PC-9 (cell line): ENCODE results near the gene ZNF468. TPM values are rescaled to one million over a fixed set of nuclear protein-coding genes. Genes with fewer than 3 reads are reported as not detected.

ENCODE experiments used
- BruUV-seq: library from RNA; stranded (reverse); fragments of 400-500 nt; replicated peaks from 2 replicates; lab custom pipeline; 2021; lab: Mats Ljungman, UMichigan
- CTCF ChIA-PET: fragments of 300-600 bp; sonication (Branson Sonifier 250); formaldehyde crosslinking; loops from one replicate; lab custom pipeline; 2022; ENCODE audit warnings: antibody characterized with exemption; lab: Charles Lee
- POLR2A ChIA-PET: fragments of 300-600 bp; sonication (Branson Sonifier 250); formaldehyde crosslinking; loops from one replicate; lab custom pipeline; 2022; ENCODE audit warnings: antibody characterized with exemption; ENCODE audit not compliant: unreplicated experiment; lab: Charles Lee
- DNase-seq, 2 experiments: peaks; one replicate each; pipeline versions ENCODE4 v3.0.0 to v3.0.0-alpha.2; 2015 to 2022; ENCODE audit warnings: mixed read lengths in 1 of 2
- H2AFZ ChIP-seq: fragments of 200-600 bp; sonication (generic); 2 replicates; pipeline ENCODE4 v1.8.1; 2017; ENCODE audit warnings: antibody characterized with exemption
- H3F3A ChIP-seq: fragments of 200-600 bp; sonication (generic); 2 replicates; pipeline ENCODE4 v1.8.1; 2017; ENCODE audit warnings: antibody characterized with exemption, mild to moderate bottlenecking, low read depth; ENCODE audit not compliant: insufficient read depth
- H3K27ac ChIP-seq: fragments of 200-600 bp; sonication (generic); 2 replicates; pipeline ENCODE4 v1.6.1; 2016; ENCODE audit warnings: mixed run types
- H3K27me3 ChIP-seq: fragments of 200-600 bp; sonication (generic); 2 replicates; pipeline ENCODE4 v1.6.1; 2016; ENCODE audit warnings: low read depth, mixed run types; ENCODE audit not compliant: insufficient read depth
- H3K36me3 ChIP-seq: fragments of 200-600 bp; sonication (generic); 2 replicates; pipeline ENCODE4 v1.6.1; 2016; ENCODE audit warnings: low read depth, mixed run types
- H3K4me1 ChIP-seq: fragments of 200-600 bp; sonication (generic); replicated peaks from 2 replicates; pipeline ENCODE4 v1.6.1; 2016; ENCODE audit warnings: mixed run types; ENCODE audit not compliant: insufficient read depth
- H3K4me2 ChIP-seq: fragments of 200-600 bp; sonication (generic); 2 replicates; pipeline ENCODE4 v1.6.1; 2017; ENCODE audit warnings: mixed run types
- H3K4me3 ChIP-seq: fragments of 200-600 bp; sonication (generic); 2 replicates; pipeline ENCODE4 v1.6.1; 2016; ENCODE audit warnings: mixed run types
- H3K79me2 ChIP-seq: fragments of 200-600 bp; sonication (generic); 2 replicates; pipeline ENCODE4 v1.6.1; 2017; ENCODE audit warnings: low read depth, mixed run types
- H3K9me2 ChIP-seq: fragments of 200-600 bp; sonication (generic); 2 replicates; pipeline ENCODE4 v1.8.1; 2017; ENCODE audit warnings: mild to moderate bottlenecking; ENCODE audit not compliant: insufficient read depth
- H3K9me3 ChIP-seq: fragments of 200-600 bp; sonication (generic); 2 replicates; pipeline ENCODE4 v1.8.1; 2016; ENCODE audit warnings: low read depth; ENCODE audit not compliant: insufficient read depth
- H4K20me1 ChIP-seq: fragments of 200-600 bp; sonication (generic); 2 replicates; pipeline ENCODE4 v1.8.1; 2017; ENCODE audit not compliant: insufficient read depth
- CTCF ChIP-seq: fragments of 200-600 bp; sonication (generic); conservative IDR thresholded peaks from 2 replicates; pipeline ENCODE4 v1.6.1; 2017; ENCODE audit warnings: mixed run types, antibody characterized with exemption, mild to moderate bottlenecking, moderate library complexity
- EZH2 ChIP-seq: fragments of 200-600 bp; sonication (generic); IDR thresholded peaks from 2 replicates; pipeline ENCODE4 v1.8.0; 2017; ENCODE audit warnings: antibody characterized with exemption, low read depth
- intact Hi-C: fragments of 100-400 bp; cut with micrococcal nuclease; formaldehyde crosslinking; loops from one replicate; pipeline ENCODE4 v1.10.0; 2022; ENCODE audit not compliant: unreplicated experiment
- total RNA-seq: library from RNA; stranded (reverse); gene quantifications from 2 replicates; pipeline ENCODE4 v1.2.3, GENCODE V29; 2021

Gene ZNF468
- total RNA-seq, 1 experiment from 2014 or later, result 29.0 TPM

- TF ChIP-seq CTCF (no peak), EZH2 (no peak)
- DNase-seq, result no peak
Observed at GRCh38 chr19:52891336-52891735, 33.9 kb upstream of the ZNF468 start.

GRCh38 chr19:52889931-52890330 is 32.5 kb upstream of the ZNF468 start:
- ChIA-PET POLR2A (no interaction called here), CTCF (no interaction called here)
- TF ChIP-seq CTCF, result no peak
- no peak for TF ChIP-seq EZH2
- Histone ChIP-seq H4K20me1 (no peaks in the 10 kb centered on the region), H3K4me2 (no peak overlapping the region), H3K27ac (no peak overlapping the region), H2AFZ (no peak overlapping the region), H3K4me3 (no peak overlapping the region), H3K4me1 (no peaks in the 10 kb centered on the region), H3K79me2 (peaks cover 13% of the 10 kb centered on the region), H3K9me2 (no peaks in the 10 kb centered on the region), H3K36me3 (peaks cover 58% of the 10 kb centered on the region), H3F3A (no peaks in the 10 kb centered on the region), H3K9me3 (peaks cover 23% of the 10 kb centered on the region), H3K27me3 (no peaks in the 10 kb centered on the region)
- no peak for DNase-seq
- intact Hi-C loops, result no loop called here
- BruUV-seq, result no TSS peak

More at GRCh38 chr19:52891336-52891735, 33.9 kb upstream of the ZNF468 start:
- H3K27ac ChIP-seq, result no peak overlapping the region
- peaks cover 25% of the 10 kb centered on the region for H3K79me2 ChIP-seq
- no peak overlapping the region for H2AFZ ChIP-seq
- BruUV-seq, result no TSS peak
- no peaks in the 10 kb centered on the region for H3K27me3 ChIP-seq
- peaks cover under 1% of the 10 kb centered on the region; the same call in 1 of the 2 replicates for H3F3A ChIP-seq
- intact Hi-C loops, result no loop called here
- H3K36me3 ChIP-seq, result peaks cover 56% of the 10 kb centered on the region
- no peak overlapping the region for H3K4me3 ChIP-seq
- H3K9me3 ChIP-seq, result peaks cover 24% of the 10 kb centered on the region
- ChIA-PET CTCF (no interaction called here), POLR2A (no interaction called here)
- no peaks in the 10 kb centered on the region for H3K9me2 ChIP-seq
- H3K4me1 ChIP-seq, result peaks cover 5% of the 10 kb centered on the region; the same call in 1 of the 2 replicates
- H4K20me1 ChIP-seq, result no peaks in the 10 kb centered on the region
- no peak overlapping the region for H3K4me2 ChIP-seq

- BruUV-seq, result no TSS peak
- Histone ChIP-seq H3K27me3 (no peaks in the 10 kb centered on the region), H3K9me2 (no peaks in the 10 kb centered on the region), H3K27ac (no peak overlapping the region), H4K20me1 (no peaks in the 10 kb centered on the region), H3K4me1 (no peaks in the 10 kb centered on the region), H2AFZ (no peak overlapping the region), H3K9me3 (peaks cover 24% of the 10 kb centered on the region), H3K4me3 (no peak overlapping the region), H3F3A (no peaks in the 10 kb centered on the region), H3K36me3 (peaks cover 60% of the 10 kb centered on the region), H3K79me2 (peaks cover 4% of the 10 kb centered on the region; the same call in 1 of the 2 replicates), H3K4me2 (no peak overlapping the region)
- no peak for DNase-seq
- CTCF ChIA-PET, result no interaction called here
- TF ChIP-seq CTCF (no peak), EZH2 (no peak)
- intact Hi-C loops, result no loop called here
- POLR2A ChIA-PET, result no interaction called here
Observed at GRCh38 chr19:52889076-52889475, 31.7 kb upstream of the ZNF468 start.
